ENCODE measurements around the gene LRIT1.

LRIT1 gene

DNA sequence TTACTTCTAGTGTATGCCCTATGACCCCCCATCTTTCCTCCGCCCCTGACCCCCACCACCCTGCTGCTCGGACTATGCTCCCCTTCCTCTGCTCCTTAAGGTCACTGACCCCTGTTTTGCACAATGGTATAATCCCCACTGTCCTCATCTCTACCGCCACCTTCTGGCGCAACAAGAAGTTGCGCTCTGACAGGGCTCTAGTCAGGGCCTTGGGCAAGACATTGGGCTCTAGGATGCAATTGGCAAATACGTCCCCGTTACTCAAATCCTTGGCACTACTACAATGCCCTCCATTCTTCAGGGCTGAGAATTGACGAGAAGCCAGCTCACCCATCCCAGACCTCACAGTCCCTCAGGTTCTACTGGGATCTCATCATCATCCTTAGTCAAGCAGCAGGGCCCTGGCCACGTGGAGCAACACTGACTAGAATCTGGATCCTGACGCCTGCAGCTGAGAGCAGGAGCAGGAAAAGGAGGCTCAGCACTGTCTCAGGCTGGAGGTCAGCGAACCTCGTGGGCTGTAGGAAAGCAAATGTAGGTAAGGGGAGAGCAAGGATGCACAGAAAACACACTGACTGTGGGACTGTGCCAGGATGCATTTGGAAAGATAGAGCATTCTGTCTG is 26.6 kb downstream of the LRIT1 start:
- intact Hi-C loops (cut with micrococcal nuclease) = no loop called here
- Mint-ChIP-seq H3K27me3 (peaks cover 3% of the 10 kb centered on the region), H3K9me3 (no peaks in the 10 kb centered on the region), H3K27ac (no peak overlapping the region), H3K4me3 (no peak overlapping the region), H3K36me3 (ENCODE audit: low read depth) (no peaks in the 10 kb centered on the region), H3K4me1 (ENCODE audit: low read depth) (no peaks in the 10 kb centered on the region)

DNA sequence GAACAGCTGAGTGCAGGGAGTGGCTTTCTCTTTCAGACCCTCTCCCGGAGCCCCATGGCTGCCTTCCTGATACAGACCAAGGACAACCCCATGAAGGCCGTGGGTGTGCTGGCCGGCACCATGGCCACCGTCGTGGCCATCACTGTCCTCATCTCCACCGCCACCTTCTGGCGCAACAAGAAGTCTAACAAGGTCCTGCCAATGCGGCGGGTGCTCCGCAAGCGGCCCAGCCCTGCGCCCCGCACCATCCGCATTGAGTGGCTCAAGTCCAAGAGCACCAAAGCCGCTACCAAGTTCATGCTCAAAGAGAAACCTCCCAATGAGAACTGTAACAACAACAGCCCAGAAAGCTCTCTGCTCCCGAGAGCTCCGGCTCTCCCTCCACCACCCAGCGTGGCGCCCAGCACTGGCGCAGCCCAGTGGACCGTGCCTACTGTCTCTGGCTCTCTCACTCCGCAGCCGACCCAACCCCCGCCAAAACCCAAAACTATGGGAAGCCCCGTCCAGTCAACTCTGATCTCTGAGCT is 27.2 kb downstream of the LRIT1 start:
- Mint-ChIP-seq H3K27me3 (peaks cover 1% of the 10 kb centered on the region), H3K36me3 (ENCODE audit: low read depth) (no peaks in the 10 kb centered on the region), H3K27ac (no peak overlapping the region), H3K4me1 (ENCODE audit: low read depth) (no peaks in the 10 kb centered on the region), H3K9me3 (no peaks in the 10 kb centered on the region), H3K4me3 (no peak overlapping the region)
- intact Hi-C loops (cut with micrococcal nuclease) = no loop called here

- Mint-ChIP-seq H3K36me3 (ENCODE audit: low read depth) (no peaks in the 10 kb centered on the region), H3K4me1 (ENCODE audit: low read depth) (no peaks in the 10 kb centered on the region), H3K27ac (no peak overlapping the region), H3K4me3 (no peak overlapping the region), H3K27me3 (peaks cover 3% of the 10 kb centered on the region), H3K9me3 (no peaks in the 10 kb centered on the region)
- intact Hi-C loops (cut with micrococcal nuclease) = no loop called here
Observed at GRCh38 chr10:84213076-84213475, 28.3 kb downstream of the LRIT1 start.

DNA sequence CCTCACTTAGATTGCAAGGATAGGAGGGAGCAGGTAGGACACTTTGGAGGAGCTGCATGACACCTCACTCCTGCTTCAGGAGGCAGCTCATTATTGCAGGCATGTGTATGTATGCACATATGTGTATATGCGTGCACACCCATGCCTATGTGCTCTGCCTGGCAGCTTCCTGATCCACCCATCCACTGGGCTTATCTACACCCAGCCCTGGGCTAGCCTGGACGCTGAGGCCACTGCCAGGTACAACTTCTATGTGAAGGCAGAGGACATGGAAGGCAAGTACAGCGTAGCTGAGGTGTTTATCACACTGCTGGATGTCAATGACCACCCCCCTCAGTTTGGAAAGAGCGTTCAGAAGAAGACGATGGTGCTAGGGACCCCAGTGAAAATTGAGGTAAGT is 29.3 kb downstream of the LRIT1 start:
- Mint-ChIP-seq H3K27ac (no peak overlapping the region), H3K9me3 (no peaks in the 10 kb centered on the region), H3K27me3 (peaks cover 6% of the 10 kb centered on the region), H3K4me3 (no peak overlapping the region), H3K4me1 (ENCODE audit: low read depth) (no peaks in the 10 kb centered on the region), H3K36me3 (ENCODE audit: low read depth) (no peaks in the 10 kb centered on the region)
- intact Hi-C loops (cut with micrococcal nuclease) = no loop called here

DNA sequence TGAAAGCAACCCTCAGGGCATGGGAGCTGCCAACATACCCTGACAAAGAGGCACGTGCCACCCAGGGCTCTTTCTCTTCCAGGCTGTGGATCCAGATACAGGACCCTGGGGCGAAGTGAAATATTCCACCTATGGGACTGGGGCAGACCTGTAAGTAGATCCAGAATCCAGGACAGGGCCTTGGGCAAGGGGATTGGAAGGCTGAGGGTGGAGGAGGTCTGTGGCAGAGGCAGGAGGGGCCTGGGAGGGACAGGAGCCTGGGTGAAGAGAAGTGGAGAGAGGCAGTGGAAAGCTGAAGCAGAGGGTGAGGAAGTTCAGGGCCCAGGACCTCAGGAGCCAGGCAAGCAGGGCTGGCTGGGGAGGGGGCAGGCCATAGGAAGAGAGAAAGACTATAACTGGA is 29.8 kb downstream of the LRIT1 start:
- Mint-ChIP-seq H3K27ac (no peak overlapping the region), H3K27me3 (peaks cover 8% of the 10 kb centered on the region), H3K4me1 (ENCODE audit: low read depth) (no peaks in the 10 kb centered on the region), H3K9me3 (no peaks in the 10 kb centered on the region), H3K36me3 (ENCODE audit: low read depth) (no peaks in the 10 kb centered on the region), H3K4me3 (no peak overlapping the region)
- intact Hi-C loops (cut with micrococcal nuclease) = no loop called here

GRCh38 chr10:84208023-84208422 is 33.3 kb downstream of the LRIT1 start:
- Mint-ChIP-seq H3K4me3 (no peak overlapping the region), H3K36me3 (ENCODE audit: low read depth) (no peaks in the 10 kb centered on the region)

DNA sequence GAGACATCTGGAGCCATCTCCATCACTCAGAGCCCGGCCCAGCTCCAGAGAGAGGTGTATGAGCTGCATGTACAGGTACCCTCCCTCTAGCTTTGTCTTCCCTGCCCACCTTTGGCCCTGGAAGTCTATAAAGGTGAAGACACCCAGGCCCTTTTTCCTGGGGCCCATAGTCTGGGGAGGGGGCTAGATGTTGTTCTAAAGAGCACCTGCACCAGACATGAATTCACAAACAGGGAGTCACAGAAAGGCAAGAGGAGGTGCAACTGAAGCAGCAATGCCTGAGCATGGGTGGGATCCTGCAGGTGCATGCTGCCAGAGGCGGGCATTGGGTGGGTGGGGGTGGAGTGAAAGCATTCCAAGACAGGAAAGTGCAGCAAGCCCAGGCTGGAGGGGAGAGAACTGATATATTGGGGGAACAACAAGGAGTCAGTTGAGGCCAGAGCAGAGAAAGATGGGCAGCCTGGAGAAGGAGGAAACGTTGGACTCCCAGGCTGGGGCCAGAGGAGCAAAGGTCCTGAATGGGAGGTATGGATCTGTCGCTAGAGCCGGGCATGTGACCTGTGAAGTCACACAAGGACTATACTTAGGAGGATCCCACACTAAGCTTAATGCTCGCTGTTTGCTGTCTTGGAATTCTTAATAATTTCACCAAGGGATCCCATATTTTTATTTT is 35.4 kb downstream of the LRIT1 start:
- H3K27me3 Mint-ChIP-seq = peaks cover 7% of the 10 kb centered on the region
- no peaks in the 10 kb centered on the region for H3K4me1 Mint-ChIP-seq (ENCODE audit: low read depth)
- intact Hi-C loops (cut with micrococcal nuclease) = loop anchor here (1.0 kb wide), 1 partner anchor 58 kb away; no protein-coding TSS in a partner anchor
- no peak overlapping the region for H3K27ac Mint-ChIP-seq
- no peaks in the 10 kb centered on the region for H3K36me3 Mint-ChIP-seq (ENCODE audit: low read depth)
- no peaks in the 10 kb centered on the region for H3K9me3 Mint-ChIP-seq
- no peak overlapping the region for H3K4me3 Mint-ChIP-seq

More at GRCh38 chr10:84208023-84208422, 33.3 kb downstream of the LRIT1 start:
- peaks cover 8% of the 10 kb centered on the region for H3K27me3 Mint-ChIP-seq
- no peaks in the 10 kb centered on the region for H3K9me3 Mint-ChIP-seq
- H3K27ac Mint-ChIP-seq = no peak overlapping the region
- intact Hi-C loops (cut with micrococcal nuclease) = no loop called here
- H3K4me1 Mint-ChIP-seq (ENCODE audit: low read depth) = no peaks in the 10 kb centered on the region

- H3K9me3 Mint-ChIP-seq = no peaks in the 10 kb centered on the region
- no peaks in the 10 kb centered on the region for H3K4me1 Mint-ChIP-seq (ENCODE audit: low read depth)
- H3K4me3 Mint-ChIP-seq = no peak overlapping the region
- no peaks in the 10 kb centered on the region for H3K36me3 Mint-ChIP-seq (ENCODE audit: low read depth)
- no peak overlapping the region for H3K27ac Mint-ChIP-seq
- intact Hi-C loops (cut with micrococcal nuclease) = loop anchor here (1.0 kb wide), 1 partner anchor 57 kb away; no protein-coding TSS in a partner anchor
- peaks cover 9% of the 10 kb centered on the region for H3K27me3 Mint-ChIP-seq
Observed at GRCh38 chr10:84205049-84205852, 36.1 kb downstream of the LRIT1 start.

DNA sequence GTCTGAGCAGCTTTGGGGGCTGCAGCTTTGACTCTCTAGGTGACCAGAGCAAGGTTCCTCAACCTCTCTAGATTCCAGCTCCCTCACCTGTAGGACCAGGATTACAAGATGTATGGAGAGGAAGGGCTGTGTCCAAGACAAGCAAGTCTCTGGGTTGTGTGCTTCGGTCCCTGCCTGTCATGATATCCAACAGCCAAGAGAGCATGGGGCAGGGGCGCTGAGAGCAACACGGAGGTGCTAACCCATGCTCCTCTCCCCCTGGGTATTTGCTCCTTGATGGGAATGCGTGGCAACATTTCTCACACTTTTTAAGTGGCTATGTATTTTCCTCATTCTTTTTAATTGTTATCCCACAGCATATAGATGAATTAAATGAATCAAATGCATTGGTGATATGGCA is 36.7 kb downstream of the LRIT1 start:
- Mint-ChIP-seq H3K4me3 (no peak overlapping the region), H3K4me1 (ENCODE audit: low read depth) (no peaks in the 10 kb centered on the region), H3K27me3 (peaks cover 10% of the 10 kb centered on the region), H3K9me3 (no peaks in the 10 kb centered on the region), H3K27ac (no peak overlapping the region), H3K36me3 (ENCODE audit: low read depth) (no peaks in the 10 kb centered on the region)
- intact Hi-C loops (cut with micrococcal nuclease) = loop anchor here (1.0 kb wide), 1 partner anchor 56 kb away; no protein-coding TSS in a partner anchor

DNA sequence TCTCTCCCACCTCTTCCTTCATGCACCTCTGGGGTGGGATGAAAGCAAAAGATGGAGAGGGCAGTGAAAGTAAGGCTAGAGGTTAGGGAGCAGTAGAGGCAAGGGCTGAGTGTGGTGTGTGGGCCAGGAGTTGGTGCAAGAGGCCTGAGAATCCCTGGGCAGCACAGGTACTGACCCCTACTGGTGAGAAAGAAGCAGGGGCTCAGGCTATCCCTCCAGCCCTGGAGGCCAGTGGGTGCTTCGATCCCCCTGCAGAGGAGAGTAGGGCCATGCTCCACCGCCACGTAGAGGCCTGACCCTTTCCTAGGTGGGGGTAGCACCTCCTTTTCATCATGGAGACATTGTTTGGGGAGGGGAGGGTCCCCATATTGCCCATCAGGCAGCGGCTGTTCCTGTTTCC is 37.2 kb downstream of the LRIT1 start:
- Mint-ChIP-seq H3K27ac (no peak overlapping the region), H3K4me3 (no peak overlapping the region), H3K9me3 (no peaks in the 10 kb centered on the region), H3K4me1 (ENCODE audit: low read depth) (no peaks in the 10 kb centered on the region), H3K36me3 (ENCODE audit: low read depth) (no peaks in the 10 kb centered on the region), H3K27me3 (peaks cover 10% of the 10 kb centered on the region)
- intact Hi-C loops (cut with micrococcal nuclease) = no loop called here

DNA sequence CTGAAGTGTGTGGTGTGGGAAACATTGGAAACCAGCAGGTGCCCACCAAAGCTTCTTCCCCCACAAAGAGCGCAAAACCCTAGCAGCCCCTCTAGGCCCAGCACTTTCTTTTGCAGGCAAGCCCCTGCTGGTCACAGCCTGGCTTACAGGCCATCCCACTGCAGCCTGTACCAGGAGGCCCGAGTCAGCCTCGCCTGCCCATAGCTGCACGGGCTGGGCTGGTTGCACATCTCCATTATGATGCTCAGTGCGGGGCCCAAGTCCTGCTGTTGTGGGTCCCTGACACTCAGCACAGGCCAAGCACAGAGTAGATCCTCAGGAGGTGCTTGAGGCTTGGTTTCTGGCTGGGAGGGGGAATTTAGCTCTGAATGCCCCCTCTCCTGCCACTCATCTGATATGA is 39.0 kb downstream of the LRIT1 start:
- H3K27ac Mint-ChIP-seq = no peak overlapping the region
- H3K4me1 Mint-ChIP-seq (ENCODE audit: low read depth) = no peaks in the 10 kb centered on the region
- H3K4me3 Mint-ChIP-seq = no peak overlapping the region
- peaks cover 19% of the 10 kb centered on the region for H3K27me3 Mint-ChIP-seq
- intact Hi-C loops (cut with micrococcal nuclease) = no loop called here
- H3K36me3 Mint-ChIP-seq (ENCODE audit: low read depth) = no peaks in the 10 kb centered on the region
- no peaks in the 10 kb centered on the region for H3K9me3 Mint-ChIP-seq

DNA sequence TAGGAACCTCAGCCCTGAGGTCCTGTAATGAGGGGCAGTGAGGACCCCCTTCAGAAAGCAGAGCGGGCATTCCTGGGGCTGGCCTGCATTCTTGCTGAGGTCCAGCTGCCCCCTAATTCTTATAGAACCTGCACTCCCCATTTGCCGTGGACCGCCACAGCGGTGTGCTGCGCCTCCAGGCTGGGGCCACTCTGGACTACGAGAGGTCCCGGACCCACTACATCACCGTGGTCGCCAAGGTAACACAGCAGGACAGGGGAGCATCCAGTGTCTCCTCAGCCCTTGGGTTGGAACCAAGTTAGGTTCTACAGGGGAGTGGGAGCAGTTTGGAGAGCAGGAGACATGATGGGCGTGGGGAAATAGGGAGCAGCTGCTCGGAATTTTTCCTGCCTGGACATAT is 39.7 kb downstream of the LRIT1 start:
- intact Hi-C loops (cut with micrococcal nuclease) = no loop called here
- Mint-ChIP-seq H3K36me3 (ENCODE audit: low read depth) (no peaks in the 10 kb centered on the region), H3K27me3 (peaks cover 20% of the 10 kb centered on the region), H3K4me1 (ENCODE audit: low read depth) (no peaks in the 10 kb centered on the region), H3K9me3 (no peaks in the 10 kb centered on the region), H3K4me3 (no peak overlapping the region), H3K27ac (no peak overlapping the region)

DNA sequence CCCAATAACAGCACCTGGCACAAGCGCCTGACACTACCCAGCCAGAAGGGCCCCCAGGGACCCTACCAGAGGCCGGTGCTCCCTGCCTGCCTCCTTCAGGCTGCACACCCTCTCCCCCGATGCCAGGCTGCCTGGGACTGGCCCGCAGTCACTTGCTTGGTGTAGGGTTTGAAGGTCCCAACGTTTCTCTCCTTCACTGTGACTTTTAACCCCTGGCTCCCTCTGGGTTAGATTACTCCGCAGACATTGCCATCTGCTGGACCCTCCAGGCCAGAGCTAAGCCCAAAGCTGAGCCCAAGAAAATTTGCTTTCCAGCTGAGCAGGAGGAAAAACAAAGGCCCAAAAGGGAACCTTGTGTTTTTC is 40.1 kb downstream of the LRIT1 start:
- Mint-ChIP-seq H3K4me3 (no peak overlapping the region), H3K4me1 (ENCODE audit: low read depth) (no peaks in the 10 kb centered on the region), H3K27me3 (peaks cover 24% of the 10 kb centered on the region), H3K27ac (no peak overlapping the region), H3K36me3 (ENCODE audit: low read depth) (no peaks in the 10 kb centered on the region), H3K9me3 (no peaks in the 10 kb centered on the region)
- intact Hi-C loops (cut with micrococcal nuclease) = no loop called here

- Mint-ChIP-seq H3K4me3 (no peak overlapping the region), H3K4me1 (ENCODE audit: low read depth) (no peaks in the 10 kb centered on the region), H3K9me3 (no peaks in the 10 kb centered on the region), H3K27me3 (peaks cover 30% of the 10 kb centered on the region), H3K36me3 (ENCODE audit: low read depth) (no peaks in the 10 kb centered on the region), H3K27ac (no peak overlapping the region)
- intact Hi-C loops (cut with micrococcal nuclease) = no loop called here
Observed at GRCh38 chr10:84200537-84201243, 40.7 kb downstream of the LRIT1 start.

Measured in dendritic cell treated with granulocyte-macrophage colony-stimulating factor and Interleukin-4, amounts not matched to agents 40 ng/mL and 50 ng/mL, for 4 days (primary cell).